RWPE2 (cell line): ENCODE measurements around the gene ALKBH8.
"Not testable (repeated sequence)": the region's sequence is repeated elsewhere in the genome, so short reads cannot be mapped to it uniquely, and the experiment has no call there.

Source experiments
- ATAC-seq: fragments of 200-7000 bp; cut with Tn5 transposase; 3 replicates; pipeline ENCODE4 v1.9.1; 2021; ENCODE audit warnings: low read depth
- DNase-seq: peaks from one replicate; pipeline ENCODE4 v3.0.0-alpha.2; 2020; ENCODE audit warnings: low spot score
- H3K27ac ChIP-seq: fragments of 450-650 bp; 2 replicates; pipeline ENCODE4 v1.5.1; 2017; ENCODE audit warnings: mild to moderate bottlenecking; ENCODE audit not compliant: poor library complexity, severe bottlenecking
- H3K27me3 ChIP-seq: fragments of 250-450 bp; sonication (Bioruptor Pico); 2 replicates; pipeline ENCODE4 v1.5.1; 2021; ENCODE audit warnings: mild to moderate bottlenecking, moderate library complexity; ENCODE audit not compliant: insufficient read depth, poor library complexity, severe bottlenecking
- H3K36me3 ChIP-seq: fragments of 250-450 bp; sonication (Bioruptor Pico); 2 replicates; pipeline ENCODE4 v1.5.1; 2020; ENCODE audit warnings: low read depth, mild to moderate bottlenecking, moderate library complexity
- H3K4me1 ChIP-seq: fragments of 250-450 bp; sonication (Bioruptor Pico); 2 replicates; pipeline ENCODE4 v1.5.1; 2021; ENCODE audit warnings: mild to moderate bottlenecking, moderate library complexity; ENCODE audit not compliant: insufficient read depth, poor library complexity, severe bottlenecking
- H3K4me3 ChIP-seq: fragments of 250-450 bp; sonication (Bioruptor Pico); 2 replicates; pipeline ENCODE4 v1.5.1; 2021; ENCODE audit warnings: mild to moderate bottlenecking, moderate library complexity; ENCODE audit not compliant: severe bottlenecking
- H3K9me3 ChIP-seq: fragments of 250-450 bp; sonication (Bioruptor Pico); 2 replicates; pipeline ENCODE4 v1.5.1; 2021; ENCODE audit warnings: mild to moderate bottlenecking, moderate library complexity; ENCODE audit not compliant: severe bottlenecking
- CTCF ChIP-seq: fragments of 450-650 bp; IDR thresholded peaks from one replicate; pipeline ENCODE4 v1.5.1; 2017; ENCODE audit warnings: mild to moderate bottlenecking, moderate library complexity; ENCODE audit not compliant: poor library complexity, severe bottlenecking

Gene ALKBH8

GRCh38 chr11:107590460-107591377, 25.2 kb upstream of the ALKBH8 start, which contains the start of gene ELMOD1:
TSS of gene ELMOD1 (plus strand) at chr11:107591147. CDS start at chr11:107618190, 27,043 bp downstream.
- peaks cover 8% of the 10 kb centered on the region for H3K4me1 ChIP-seq
- no peaks in the 10 kb centered on the region for H3K9me3 ChIP-seq
- DNase-seq (peak; percentile 48), ATAC-seq (peak; percentile 72)
- peaks cover 31% of the 10 kb centered on the region for H3K27me3 ChIP-seq
- no peaks in the 10 kb centered on the region for H3K36me3 ChIP-seq
- peak within 1 kb of the TSS; percentile 65 for H3K4me3 ChIP-seq
- H3K27ac ChIP-seq = no peak within 1 kb of the TSS
- TF ChIP-seq CTCF = peak; percentile 28

- ATAC-seq = no peak
- Histone ChIP-seq H3K36me3 (no peaks in the 10 kb centered on the region), H3K4me1 (peaks cover 8% of the 10 kb centered on the region), H3K4me3 (no peak overlapping the region), H3K27me3 (peaks cover 12% of the 10 kb centered on the region), H3K27ac (peak overlapping the region; percentile 44), H3K9me3 (no peaks in the 10 kb centered on the region)
- DNase-seq = no peak
- no peak for TF ChIP-seq CTCF
Measured at GRCh38 chr11:107587306-107587979, 21.9 kb upstream of the ALKBH8 start.

DNA sequence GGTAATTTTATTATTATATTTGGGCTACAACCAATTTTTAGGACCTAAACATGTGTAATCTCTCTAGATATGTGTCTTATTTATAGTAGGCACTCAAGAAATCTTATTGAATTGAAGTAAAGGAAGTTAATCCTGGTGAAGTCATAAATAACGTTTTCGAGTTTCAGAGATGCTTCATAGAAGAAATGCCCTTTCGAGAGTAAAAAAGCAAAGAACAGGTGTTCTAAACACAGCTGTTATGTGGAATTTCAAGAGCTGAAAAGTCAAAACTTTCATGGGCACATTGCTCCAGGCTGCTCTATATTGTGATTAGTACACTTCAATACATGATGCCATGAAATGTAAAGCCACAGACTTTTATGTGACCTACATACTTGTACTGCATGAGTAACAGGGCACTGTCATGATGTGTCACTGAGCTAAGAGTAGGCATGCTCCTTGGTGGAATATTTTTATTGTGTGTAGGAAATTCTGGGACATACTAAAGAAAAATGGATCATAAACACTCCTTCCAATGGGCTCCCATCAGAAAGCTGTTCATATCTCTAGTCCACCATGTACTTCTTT, 18.2 kb upstream of the ALKBH8 start:
- peaks cover 8% of the 10 kb centered on the region for H3K4me1 ChIP-seq
- no peaks in the 10 kb centered on the region for H3K36me3 ChIP-seq
- H3K27me3 ChIP-seq = no peaks in the 10 kb centered on the region
- H3K9me3 ChIP-seq = no peaks in the 10 kb centered on the region
- ATAC-seq = peak; percentile 70
- DNase-seq = no peak
- H3K4me3 ChIP-seq = no peak overlapping the region
- no peak overlapping the region for H3K27ac ChIP-seq
- TF ChIP-seq CTCF = no peak

- H3K4me1 ChIP-seq = no peaks in the 10 kb centered on the region
- H3K36me3 ChIP-seq = no peaks in the 10 kb centered on the region
- H3K9me3 ChIP-seq = no peaks in the 10 kb centered on the region
- no peaks in the 10 kb centered on the region for H3K27me3 ChIP-seq
- H3K27ac ChIP-seq = no peak overlapping the region
- no peak for TF ChIP-seq CTCF
- no peak overlapping the region for H3K4me3 ChIP-seq
- ATAC-seq (no peak), DNase-seq (no peak)
Measured at GRCh38 chr11:107581147-107581546, 15.6 kb upstream of the ALKBH8 start.

DNA sequence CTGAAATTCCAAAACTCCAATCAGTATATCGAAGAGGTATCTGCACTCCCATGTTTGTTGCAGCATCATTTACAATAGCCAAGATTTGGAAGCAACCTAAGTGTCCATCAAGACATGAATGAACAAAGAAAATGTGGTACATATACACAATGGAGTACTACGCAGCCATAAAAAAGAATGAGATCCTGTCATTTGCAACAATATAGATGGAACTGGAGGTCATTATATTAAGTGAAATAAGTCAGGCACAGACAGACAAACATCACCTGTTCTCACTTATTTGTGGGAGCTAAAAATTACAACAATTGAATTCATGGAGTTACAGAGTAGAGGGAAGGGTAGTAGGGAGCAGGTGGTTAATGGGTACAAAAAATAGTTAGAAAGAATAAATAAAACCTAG, 13.6 kb upstream of the ALKBH8 start:
- H3K9me3 ChIP-seq, ATAC-seq, H3K36me3 ChIP-seq, H3K4me1 ChIP-seq, H3K4me3 ChIP-seq, H3K27me3 ChIP-seq, H3K27ac ChIP-seq, DNase-seq: not testable (repeated sequence)
